GM21367 (cell line): ENCODE measurements around the gene NPHP4.

Source experiments
- ATAC-seq: cut with Tn5 transposase; IDR thresholded peaks from one replicate; pipeline ENCODE4 v1.9.1; 2021; ENCODE audit not compliant: unreplicated experiment

The NPHP4 gene

DNA sequence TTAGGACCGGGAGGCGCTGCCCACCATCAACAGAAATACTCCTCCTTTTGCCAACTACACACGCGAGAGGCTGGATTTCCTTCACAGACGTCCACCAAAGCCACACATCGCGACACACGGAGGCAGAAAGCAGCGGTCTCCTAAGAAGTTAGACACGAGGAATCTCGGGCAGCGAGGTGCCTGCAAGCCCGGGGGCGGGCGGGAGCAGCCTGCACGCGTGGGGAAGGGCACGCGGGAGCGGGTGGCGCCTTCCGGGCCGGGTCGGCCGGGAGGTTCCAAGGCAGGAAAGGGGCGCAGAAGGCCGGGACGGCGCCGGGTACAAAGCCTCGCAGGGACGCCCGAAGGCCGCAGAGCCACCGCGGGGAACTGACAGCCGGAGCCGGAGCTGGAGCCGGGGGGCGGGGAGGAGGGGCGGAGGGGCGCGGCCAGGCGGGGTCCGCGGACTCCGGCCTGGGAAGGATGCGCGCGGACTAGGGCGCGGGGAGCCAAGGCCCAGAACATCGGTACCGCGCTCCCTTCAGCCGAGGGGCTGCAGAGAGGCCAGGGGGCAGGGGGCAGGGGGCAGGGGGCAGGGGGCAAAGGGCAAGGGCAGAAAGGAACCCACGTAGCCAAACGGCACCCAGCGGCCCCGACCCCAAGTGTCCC lies 722 bp downstream of the NPHP4 start:
- no peak for ATAC-seq

DNA sequence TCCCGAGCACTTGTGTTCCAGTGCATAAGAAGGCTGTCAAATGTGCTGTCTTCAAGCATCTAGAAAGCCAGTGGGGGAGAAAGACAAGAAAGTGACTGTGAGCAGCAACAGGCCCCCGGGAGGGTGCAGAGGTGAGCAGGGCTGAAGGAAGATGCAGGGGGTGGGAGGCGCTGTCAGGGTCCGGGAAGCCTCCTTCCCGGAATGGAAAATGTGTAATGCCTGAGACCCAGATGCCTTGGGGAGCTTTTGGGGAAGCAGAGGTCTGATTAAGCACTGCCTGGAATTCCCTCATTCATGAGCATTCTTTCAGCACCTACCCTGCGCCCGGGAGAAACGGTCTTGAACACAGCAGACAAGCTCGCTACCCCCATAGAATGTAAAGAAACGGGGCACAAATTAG lies 1.3 kb downstream of the NPHP4 start:
- ATAC-seq = no peak

DNA sequence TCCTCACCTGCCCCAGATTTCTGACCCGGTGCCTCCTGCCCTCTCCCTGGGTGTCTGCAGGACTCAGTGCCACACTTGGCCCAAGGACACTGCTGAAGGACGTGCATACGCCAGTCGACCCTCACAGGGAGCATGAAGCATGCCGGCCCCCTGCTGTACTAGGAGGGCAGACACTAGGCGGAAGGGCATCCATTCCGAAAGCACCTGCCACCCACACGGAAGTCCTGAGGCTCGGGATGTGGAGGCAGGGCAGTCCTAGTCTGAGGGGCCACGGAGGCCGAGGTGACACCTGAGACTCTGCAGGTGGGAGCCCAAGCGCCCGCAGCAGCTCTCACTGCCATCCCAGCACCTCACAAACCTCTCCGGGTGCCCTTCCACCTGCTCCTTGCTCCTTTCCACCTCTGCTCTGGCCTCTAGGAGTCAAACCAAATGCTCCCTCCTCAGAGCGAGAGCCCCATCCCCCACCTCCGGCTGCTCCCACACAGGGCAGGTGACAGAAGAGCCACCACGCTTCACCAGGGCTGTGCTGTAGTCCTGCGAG lies 2.4 kb downstream of the NPHP4 start:
- ATAC-seq = no peak

GRCh38 chr1:5989286-5989605 lies 3.0 kb downstream of the NPHP4 start:
- ATAC-seq = no peak

DNA sequence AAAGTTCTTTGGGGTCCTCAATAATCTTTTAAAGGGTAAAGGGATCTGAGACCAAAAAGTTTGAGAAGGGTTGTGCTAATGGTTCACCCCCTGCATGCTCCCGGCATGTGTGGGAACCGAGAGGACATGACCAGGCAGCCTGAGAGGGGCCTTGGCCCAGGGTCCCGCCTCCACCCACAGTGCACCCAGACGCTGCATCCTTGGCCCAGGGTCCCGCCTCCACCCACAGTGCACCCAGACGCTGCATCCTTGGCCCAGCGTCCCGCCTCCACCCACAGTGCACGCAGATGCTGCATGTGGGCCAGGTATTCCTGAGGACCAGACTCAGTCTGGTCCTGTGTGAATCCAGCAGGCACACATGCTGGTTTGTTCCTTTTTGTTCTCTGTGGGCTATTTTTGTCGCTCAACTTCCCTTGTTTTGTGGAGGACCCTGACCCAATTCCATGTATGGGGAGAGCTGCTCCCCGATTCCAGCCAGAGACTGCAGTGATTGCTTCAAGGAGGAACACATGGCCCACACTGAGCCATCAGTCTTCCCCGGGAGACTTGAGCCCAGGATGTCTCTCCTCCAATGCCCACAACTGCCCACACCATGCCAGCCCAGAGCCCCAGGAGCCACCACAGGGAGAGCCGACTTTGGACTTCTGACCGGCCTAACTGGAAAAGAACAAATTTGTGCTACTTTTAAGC lies 3.5 kb downstream of the NPHP4 start:
- no peak for ATAC-seq

DNA sequence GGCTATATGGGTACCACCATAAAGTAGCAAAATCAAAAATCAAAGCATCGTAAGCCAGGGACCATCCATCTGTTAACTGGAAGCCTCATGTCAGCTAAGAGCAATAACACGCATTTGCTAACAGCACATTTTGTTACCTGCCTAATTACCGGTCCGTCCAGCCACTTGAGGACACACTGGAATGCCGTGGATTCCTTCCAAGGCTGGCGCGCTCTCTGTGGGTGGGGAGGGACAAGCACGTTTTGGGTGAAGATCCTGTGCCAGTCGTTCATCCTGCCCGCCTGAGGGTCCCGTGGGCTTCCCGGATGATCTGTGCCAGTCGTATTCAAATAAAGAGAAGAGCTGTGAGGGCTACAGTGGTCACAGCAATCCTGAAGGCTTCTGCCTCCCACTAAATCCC lies 6.2 kb downstream of the NPHP4 start:
- ATAC-seq = no peak

- no peak for ATAC-seq
Measured at GRCh38 chr1:5985250-5985649, 7.0 kb downstream of the NPHP4 start.

DNA sequence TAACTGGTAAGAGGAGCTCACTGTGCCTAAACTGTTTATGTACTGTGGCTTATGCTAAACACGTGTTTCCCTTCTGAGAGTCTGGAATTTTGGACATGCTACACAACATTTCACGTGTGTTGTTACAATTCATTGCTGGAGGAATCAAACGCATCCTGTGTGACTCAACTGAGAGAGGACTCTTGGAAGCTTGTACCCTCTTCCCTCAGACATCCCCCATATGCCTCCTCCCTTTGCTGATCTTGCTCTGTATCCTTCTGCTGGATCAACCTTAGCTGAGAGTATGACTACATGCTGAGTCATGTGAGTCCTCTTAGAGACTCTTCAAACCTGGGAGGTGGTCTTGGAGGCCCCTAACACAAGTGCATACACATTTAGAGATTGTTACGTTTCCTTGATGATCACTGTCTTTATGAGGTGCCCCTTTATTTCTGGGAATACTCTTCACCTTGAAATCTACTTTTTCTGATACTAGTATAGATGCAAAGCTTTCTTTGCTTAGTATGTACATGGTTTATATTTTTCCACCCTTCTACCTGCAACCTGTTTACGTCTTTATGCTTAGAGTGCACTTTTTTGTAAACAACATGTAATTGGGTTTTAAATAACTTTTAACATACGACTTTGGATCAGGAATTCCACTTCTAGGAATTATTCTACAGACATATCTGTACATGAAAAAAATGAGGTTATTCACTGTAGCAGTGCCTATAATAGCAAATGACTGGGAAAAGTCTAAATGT lies 8.7 kb downstream of the NPHP4 start:
- no peak for ATAC-seq

DNA sequence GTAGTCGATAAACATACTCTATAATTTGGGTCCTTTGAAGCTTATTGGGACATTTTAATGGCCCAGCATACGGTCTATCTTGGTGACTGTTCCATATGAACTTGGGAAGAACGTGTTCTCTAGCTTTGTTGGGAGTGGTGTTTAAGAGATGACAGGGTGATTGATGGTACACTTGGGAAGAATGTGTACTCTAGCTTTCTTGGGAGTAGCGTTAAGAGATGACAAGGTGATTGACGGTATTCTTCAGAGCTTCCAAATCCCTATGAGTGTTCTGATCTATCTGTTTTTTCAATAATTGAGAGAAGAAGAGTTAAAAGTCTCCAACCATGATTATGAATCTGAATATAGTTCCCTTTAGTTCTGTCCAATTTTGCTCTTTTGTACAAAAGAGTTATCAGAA lies 9.4 kb downstream of the NPHP4 start:
- ATAC-seq = no peak

DNA sequence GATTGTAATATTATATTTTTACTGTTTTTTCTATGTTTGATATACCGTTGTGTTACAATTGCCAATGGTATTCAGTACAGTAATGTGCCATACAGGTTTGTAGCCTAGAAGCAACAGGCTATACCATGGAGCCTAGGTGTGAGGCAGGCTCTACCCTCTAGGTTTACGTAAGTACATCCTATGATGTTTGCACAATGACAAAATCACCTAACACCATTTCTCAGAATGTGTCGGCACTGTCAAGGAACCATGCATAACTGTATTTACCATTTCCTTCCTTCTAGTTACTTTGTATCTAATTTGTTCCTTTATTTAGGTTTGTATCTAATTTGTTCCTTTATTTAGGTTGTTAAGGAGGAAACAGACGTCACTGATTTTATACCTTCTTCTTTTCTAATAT lies 9.9 kb downstream of the NPHP4 start:
- no peak for ATAC-seq

DNA sequence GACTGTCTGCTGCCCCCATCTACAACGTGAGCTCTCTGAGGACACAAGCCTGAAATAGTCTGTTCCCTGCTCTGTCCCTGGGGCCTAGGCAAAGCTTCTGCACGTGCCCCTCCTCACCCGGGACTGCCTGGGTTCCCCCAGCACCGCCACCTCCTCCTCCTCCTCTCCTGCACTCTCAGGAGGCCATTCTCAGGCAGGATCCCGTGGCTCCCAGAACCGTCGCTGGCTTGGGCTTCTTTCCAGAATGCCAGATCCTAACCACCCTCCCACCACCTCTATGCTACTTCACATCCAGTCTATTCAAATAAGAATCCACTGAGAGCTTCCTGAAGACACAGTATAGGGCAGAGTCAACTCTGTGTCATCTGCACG lies 11.2 kb downstream of the NPHP4 start:
- no peak for ATAC-seq

- no peak for ATAC-seq
Measured at GRCh38 chr1:5980314-5981008, 11.8 kb downstream of the NPHP4 start.

DNA sequence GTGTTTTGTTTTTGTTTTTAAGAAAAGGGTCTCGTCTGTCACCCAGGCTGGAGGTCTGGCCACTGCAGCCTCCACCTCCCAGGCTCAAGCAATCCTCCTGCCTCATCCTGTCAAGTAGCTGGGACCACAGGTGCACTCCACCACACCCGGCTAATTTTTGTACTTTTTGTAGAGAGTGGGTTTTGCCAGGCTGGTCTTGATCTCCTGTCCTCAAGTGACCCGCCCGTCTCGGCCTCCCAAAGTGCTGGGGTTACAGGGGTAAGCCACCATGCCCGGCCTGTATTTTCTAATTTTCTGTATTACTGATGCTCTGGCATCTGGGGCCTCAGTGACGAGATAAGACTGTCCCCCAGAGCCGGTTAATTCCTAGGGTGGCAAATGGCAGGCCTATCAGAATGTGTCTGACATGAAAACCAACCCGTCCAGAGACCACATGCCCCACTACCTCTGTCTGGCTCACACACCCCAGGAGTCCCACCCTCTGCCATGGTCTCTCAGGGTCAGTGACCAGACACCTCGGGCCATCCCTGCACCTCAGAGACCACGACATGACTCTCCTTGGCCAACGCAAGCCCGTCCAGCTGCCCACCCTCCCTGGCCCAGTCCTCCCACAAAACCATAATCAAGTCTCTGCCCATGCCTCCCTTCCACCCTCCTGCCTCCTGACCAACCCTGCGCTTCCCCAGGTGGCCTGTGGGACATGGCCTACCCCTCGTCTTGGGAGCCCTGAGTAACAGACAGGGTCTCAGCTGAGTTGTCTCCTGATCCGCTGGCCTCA lies 12.5 kb downstream of the NPHP4 start:
- ATAC-seq = no peak

DNA sequence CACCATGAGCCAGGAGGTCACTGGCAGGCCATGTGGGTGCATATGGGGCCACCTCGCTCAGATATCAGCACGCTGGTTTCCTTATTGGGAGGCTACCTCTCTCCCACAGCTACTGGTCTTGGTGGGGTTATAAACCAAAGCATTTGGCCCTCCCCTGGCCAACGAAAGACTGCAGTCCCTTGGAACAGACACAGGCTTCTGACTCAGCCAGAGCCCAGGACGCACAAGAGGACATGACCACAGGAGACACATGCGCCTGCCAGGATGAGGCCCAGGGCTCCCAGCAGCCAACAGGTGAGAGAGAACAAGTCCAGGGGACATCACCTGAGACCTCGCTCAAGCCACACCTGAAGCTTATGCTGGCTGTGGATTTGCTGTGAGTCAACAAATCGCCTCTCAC lies 13.8 kb downstream of the NPHP4 start:
- ATAC-seq = no peak

GRCh38 chr1:5977494-5978444 lies 14.5 kb downstream of the NPHP4 start:
- ATAC-seq = no peak

DNA sequence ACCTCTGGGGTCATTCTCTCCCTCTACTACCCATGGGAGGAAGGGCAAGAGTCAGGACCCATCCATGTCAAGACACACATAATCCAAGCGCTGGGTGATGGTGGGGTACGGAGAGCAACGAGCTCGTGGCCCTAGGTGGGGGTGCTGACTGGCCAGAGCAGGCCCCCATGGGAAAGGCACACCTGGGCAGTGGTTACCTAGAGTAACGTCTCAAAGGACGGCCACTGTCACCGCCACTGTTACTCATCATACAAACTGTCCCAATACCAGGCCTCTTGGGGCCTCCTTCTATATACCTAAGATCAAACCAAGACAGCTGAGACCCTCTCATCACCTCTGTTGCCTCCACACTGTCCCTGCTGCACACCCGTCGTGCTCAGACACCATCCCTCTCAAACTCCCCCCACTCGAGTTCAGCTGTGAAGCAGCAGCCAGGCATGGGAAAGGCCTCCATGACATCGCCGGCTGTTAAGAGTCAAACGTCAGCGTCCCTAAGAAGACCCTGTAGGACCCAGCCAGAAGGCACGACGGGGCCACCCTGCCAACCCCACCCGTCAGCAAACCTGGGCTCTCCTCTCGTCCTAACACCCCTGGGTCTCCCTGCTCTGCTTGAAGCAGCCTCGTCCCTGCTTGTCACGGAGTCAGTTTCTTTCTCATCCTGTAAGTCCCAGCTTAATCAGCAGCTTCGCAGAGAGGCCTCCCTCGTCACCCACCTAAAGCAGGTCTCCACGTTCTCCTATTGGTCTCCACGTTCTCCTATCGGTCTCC lies 15.3 kb downstream of the NPHP4 start:
- no peak for ATAC-seq

DNA sequence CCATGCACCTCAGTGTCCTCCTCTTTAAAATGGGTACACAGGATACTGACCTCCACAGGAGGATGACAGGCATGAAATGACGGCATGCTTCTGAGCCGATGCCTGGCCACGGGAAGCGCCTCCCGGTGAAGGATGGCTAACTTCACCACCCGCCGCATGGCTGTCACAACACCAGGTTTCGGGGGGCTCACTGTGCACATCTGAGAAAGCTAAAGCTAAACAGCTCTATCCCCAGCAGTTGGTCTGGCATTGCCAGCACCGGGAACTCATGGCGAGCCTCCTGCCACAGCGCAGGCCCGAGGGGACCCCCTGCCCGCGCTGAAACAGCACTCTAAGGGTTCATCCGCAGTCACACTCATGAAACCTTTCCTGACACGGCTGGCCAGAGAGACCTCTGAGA lies 16.0 kb downstream of the NPHP4 start:
- ATAC-seq = no peak

DNA sequence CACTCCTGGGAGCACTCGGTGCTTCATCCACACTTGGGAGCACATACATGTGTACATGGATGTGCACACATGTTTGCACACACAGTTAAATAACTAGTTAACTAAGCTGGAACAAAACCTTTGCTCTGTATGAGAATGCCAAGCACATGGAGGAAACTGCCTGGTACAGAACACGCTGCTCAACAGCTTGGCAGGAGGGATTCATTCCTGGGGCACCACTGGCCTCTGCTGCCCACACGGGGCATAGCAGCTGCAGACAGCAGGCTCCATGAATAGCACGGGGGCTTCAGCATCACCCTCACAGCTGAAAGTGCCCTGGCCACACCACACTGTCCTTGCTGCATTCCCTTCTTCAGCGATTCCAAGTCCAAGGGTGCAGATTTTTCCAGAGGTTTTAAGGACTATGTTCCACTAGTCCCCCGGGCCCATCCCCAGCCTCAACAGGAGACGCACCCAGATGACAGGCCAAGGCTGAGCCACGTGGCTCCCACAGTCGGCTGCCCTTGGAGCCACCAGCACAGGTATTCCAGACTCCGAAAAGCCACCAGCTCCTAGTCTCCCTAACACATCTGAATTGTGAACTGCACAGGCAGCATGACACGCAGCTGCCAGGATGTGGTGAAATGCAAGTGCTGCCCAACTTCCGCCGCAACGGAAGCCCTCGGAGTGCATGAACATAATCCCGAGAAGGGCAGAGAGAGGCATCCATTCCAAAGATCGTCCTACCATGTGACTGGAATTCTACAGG lies 16.9 kb downstream of the NPHP4 start:
- no peak for ATAC-seq
